GM10847 (cell line): Measurements from ENCODE around the gene B3GNT4.
A peak's percentile ranks its signal among the peaks of the same experiment; 100 is the strongest.

ENCODE experiments used
- POLR2A ChIP-seq: IDR thresholded peaks from 2 replicates; pipeline ENCODE4 v1.6.1; 2011; ENCODE audit not compliant: insufficient read length; ENCODE audit errors: extremely low read depth

B3GNT4 gene

DNA sequence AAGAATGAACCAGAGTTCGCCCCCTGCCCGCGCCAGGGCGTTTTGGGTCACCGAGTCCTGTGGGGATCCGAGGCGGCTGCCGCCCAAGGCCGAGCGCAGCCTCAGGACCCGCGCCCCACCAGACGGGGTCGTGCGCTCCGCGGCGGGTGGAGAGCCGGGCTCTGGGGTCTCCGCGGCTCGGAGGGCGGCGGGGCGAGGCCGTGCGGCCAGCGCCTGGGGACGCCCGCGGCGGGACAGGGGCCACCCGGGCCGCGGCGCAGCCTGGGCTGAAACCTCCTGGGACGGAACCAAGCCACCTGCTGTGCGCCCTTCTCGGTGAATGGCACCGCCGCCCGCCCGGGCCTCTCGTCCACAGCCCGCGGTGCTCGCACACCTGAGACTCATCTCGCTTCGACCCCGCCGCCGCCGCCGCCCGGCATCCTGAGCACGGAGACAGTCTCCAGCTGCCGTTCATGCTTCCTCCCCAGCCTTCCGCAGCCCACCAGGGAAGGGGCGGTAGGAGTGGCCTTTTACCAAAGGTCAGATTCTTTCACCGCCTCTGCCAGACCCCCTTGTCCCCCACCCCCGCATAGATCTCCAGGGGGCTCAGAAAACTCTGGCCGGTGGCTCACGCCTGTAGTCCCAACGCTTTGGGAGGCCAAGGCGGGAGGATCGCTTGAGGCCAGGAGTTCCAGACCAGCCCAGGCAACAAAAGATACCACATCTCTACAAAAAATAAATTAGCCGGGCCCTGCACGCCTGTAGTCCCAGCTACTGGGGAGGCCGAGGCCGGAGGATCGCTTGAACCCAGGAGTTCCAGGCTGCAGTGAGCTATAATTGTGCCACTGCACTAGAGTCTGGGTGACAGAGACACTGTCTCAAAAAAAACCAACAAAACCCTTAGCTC, 901 bp downstream of the B3GNT4 start:
- no peak for TF ChIP-seq POLR2A

GRCh38 chr12:122205053-122205925, 1.8 kb downstream of the B3GNT4 start:
- TF ChIP-seq POLR2A, result no peak

DNA sequence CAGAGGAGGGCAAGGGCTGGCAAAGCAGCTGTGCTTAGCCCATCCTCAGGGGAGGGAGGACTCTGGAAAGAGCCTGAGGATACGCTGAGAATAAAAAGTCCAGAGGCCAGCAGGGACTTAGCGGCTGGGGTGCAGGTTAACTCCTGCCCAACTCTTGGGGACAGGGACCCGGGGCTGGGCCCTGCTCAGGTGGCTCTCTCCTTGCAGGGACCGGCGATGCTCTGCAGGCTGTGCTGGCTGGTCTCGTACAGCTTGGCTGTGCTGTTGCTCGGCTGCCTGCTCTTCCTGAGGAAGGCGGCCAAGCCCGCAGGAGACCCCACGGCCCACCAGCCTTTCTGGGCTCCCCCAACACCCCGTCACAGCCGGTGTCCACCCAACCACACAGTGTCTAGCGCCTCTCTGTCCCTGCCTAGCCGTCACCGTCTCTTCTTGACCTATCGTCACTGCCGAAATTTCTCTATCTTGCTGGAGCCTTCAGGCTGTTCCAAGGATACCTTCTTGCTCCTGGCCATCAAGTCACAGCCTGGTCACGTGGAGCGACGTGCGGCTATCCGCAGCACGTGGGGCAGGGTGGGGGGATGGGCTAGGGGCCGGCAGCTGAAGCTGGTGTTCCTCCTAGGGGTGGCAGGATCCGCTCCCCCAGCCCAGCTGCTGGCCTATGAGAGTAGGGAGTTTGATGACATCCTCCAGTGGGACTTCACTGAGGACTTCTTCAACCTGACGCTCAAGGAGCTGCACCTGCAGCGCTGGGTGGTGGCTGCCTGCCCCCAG, 2.8 kb downstream of the B3GNT4 start:
- TF ChIP-seq POLR2A, result no peak

DNA sequence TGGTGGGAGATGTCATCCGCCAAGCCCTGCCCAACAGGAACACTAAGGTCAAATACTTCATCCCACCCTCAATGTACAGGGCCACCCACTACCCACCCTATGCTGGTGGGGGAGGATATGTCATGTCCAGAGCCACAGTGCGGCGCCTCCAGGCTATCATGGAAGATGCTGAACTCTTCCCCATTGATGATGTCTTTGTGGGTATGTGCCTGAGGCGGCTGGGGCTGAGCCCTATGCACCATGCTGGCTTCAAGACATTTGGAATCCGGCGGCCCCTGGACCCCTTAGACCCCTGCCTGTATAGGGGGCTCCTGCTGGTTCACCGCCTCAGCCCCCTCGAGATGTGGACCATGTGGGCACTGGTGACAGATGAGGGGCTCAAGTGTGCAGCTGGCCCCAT, 3.5 kb downstream of the B3GNT4 start:
- TF ChIP-seq POLR2A, result no peak

- TF ChIP-seq POLR2A, result no peak
Measured at GRCh38 chr12:122207391-122207790, 3.9 kb downstream of the B3GNT4 start.

DNA sequence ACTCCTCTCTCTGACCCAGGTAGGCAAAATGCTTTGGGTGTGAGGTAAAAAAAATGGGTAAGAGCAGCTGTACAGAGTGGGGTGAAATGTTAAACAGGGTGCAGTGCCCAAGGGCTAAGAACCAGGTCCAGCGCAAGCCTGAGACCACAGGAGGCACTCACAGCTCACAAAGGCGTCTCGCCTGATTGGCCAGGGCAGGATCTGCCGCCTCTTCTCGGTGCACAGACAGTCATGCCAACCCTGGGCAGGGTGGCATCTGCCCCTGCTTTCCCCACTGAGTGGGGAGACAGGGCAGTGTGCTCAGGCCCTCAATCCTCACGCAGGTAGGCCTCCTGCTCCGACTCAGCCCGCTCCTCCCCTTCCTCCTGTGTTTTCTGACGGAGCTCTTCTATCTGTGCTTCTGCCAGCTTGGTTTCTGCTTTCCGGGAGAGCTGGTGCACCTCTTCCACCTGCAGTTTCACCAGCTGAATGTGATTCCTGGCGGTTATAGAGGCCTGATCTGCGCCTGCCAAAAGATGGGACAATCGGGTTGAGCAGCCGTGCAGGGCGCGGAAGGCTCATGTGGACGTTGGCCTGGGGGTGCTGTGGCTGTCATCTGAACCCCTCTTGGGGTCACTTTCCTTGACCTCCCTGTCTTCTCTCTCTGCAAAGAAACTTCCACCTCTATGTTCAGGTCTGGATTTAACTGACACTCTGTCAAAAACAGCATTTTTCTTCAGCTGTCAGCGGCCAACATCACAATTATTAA, 4.7 kb downstream of the B3GNT4 start:
- TF ChIP-seq POLR2A, result no peak

DNA sequence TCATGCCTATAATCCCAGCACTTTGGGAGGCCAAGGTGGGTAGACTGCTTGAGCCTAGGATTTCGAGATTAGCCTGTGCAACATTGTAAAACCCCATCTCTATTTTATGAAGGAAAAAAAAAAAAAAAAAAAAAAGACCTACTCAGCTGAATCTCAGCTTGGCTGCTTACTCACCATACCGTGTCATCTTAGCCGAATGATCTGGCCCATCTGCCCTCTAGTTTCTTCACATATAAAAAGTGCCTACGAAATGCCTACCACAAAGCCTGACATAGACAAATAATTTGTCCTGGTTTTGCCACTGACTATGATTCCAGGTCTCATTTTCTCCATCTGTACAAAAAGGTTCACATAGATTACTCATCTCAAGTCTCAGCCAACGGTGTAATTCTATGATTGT, 12.3 kb downstream of the B3GNT4 start:
- TF ChIP-seq POLR2A, result no peak

DNA sequence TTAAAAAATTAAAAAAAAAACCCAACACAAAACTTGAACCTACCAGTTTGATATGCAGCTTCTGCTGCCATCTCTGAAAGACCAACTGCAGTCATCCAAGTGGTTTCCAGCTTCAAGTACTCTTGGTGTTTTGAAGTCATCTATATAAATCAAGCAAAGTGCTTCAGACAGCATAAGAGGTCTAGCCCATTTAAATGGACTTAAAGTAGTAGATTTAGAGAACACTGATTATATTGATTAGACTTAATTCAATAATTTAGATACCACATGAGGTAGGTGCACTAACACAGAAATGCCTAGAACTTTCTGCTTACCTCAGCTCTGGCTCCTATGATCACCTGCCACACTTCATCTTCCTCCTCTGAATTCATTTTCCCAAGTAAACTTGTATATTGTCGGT, 12.9 kb downstream of the B3GNT4 start:
- TF ChIP-seq POLR2A, result no peak

DNA sequence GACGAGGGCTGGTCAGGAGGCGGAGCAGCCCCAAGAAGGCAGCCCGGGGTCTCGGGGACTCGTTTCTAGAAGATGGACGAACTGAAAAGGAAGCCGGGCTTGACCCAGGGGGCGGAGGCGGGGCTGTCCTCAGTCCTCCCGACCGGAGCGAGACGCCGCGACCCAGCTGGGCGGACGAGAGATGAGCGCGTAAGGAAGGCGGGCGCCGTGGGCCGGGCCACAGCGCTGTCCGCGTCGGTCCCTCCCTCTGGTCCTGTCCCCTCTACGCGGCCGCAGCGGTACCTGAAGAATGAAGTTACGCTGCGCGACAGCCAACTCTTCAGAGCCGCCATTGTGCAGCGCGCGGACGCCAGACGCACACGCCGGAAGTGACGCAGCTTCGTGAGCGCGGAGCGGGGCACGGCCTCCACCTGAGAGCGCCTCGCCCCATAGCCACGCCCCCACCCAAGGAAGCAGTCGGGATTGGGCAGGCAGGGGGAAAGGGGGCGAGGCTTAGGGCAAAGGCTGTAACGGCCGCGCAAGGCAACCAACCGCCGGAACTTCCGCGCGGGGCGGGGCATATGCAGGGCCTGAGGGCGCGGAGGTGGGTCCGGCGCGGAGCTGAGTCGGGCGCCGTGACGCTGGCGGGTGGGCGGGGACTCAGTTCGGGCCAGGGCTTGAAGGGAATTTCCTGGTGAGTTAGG, 22.3 kb downstream of the B3GNT4 start, which contains the start of gene DIABLO:
TSS of gene DIABLO (minus strand) at position 370 of the 683 bp plus-strand sequence. CDS start at position 332, 38 bp downstream.
- peak; percentile 95 for TF ChIP-seq POLR2A

DNA sequence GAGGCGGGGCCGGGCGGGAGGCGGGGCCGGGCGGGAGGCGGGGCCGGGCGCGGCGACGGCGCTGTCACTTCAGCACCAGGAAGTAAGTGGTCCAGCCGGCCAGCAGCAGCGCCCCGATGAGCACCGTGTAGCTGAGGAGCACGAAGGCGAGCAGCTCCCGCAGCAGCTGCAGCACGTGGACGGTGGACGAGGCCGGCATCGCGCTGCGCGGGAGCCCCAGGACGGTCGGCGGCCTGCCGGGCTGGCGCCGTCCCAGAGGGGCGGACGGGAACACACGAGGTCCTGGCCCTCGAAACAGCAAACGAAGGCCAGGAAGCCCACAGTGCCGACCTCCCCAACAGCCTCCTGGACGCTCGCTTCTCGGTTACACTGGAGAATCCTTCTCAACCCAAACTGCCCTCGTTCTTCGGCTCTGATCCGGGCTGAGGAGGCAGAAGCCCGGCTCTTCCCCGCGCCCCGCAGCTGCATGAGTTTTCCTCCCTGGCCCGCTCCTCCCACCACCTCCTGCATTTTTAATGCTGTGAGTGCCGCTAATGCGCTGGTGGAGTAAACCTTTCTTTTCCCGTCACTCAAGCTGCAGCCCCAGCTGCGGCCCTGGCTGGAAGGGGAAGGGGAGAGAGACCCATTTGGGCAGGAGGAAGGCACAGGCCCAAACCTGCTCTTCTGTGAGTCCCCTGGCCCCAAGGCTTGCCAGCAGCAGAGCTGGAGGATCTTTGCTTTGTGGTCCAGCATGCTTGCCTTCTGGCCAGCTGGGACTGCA, 23.0 kb downstream of the B3GNT4 start:
- no peak for TF ChIP-seq POLR2A

GRCh38 chr12:122227341-122227740, 23.8 kb downstream of the B3GNT4 start:
- no peak for TF ChIP-seq POLR2A

DNA sequence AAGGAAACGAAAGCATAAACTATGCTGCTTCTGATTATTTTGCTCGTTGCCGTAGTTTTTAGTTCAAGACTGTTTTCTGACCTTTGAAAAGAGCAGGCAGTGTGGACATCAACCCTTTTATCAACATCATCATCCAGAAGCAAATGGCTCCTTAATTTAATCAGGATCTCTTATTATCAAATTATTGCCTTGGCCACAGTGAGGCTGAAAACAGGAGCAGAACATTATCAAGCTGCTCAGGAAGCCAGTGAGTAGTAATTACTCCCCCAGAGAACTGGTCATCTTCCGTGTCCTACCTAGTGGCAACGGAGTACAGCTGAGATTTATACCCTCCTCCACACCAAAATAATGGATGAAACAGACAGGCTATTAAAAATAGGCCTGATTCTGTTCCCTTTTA, 24.6 kb downstream of the B3GNT4 start:
- no peak for TF ChIP-seq POLR2A

DNA sequence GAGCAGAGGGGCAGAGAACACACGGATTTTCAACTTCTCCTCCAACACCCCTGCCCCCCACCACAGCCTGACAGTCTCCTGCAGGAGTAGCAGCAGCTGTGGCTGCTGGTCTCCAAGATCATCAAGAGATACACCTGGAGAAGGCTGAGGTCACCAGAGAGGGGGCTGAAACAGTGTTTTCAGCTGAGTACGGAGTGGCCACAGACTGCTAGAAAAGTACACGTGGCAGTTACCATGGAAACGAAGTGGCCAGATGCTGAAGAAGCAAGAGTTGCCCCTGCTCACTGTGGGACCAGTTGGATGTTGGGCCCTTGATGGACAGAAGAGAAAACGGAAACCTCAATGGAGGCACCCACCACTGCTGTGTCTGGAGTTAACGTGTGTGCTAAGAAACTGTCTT, 27.3 kb downstream of the B3GNT4 start:
- TF ChIP-seq POLR2A, result no peak
